Stimulated activated CD4-positive, alpha-beta T cell treated with anti-CD3 and anti-CD28 coated beads, Interleukin-12 subunit alpha, Interleukin-12 subunit beta, amount 100 ng/mL, for 48 hours (primary cell): Measurements from ENCODE around the gene ECSCR.

Experiments
- DNase-seq, 3 donors: peaks; one replicate each; pipeline ENCODE4 v3.0.0-alpha.2; 2020; ENCODE audit warnings: low read depth in 2 of 3, low spot score in 1 of 3

The ECSCR gene

GRCh38 chr5:139474890-139475791 is 12.6 kb upstream of the ECSCR start:
- no peak for DNase-seq

GRCh38 chr5:139473565-139473964 is 11.0 kb upstream of the ECSCR start:
- no peak for DNase-seq

- DNase-seq: no peak
These were observed 10.6 kb upstream of the ECSCR start for GRCh38 chr5:139473105-139473504.

- no peak for DNase-seq
These were observed 10.0 kb upstream of the ECSCR start for GRCh38 chr5:139472386-139473030.

- DNase-seq: no peak
These were observed 8.3 kb upstream of the ECSCR start, which contains the start of gene SMIM33 for GRCh38 chr5:139470821-139471300. Gene SMIM33 (plus strand): TSS chr5:139471004. CDS start chr5:139471122, 118 bp downstream.

- DNase-seq: no peak
These were observed 5.9 kb upstream of the ECSCR start for GRCh38 chr5:139468421-139468931.

- DNase-seq: no peak
These were observed 845 bp downstream of the ECSCR start for GRCh38 chr5:139461698-139462097.

GRCh38 chr5:139461176-139461575 is 1.4 kb downstream of the ECSCR start:
- DNase-seq: no peak

GRCh38 chr5:139460455-139460854 is 2.1 kb downstream of the ECSCR start:
- DNase-seq: no peak

GRCh38 chr5:139459451-139459934 is 3.0 kb downstream of the ECSCR start:
- DNase-seq: peak in 2 of 3 donors; percentile 40 to 45

GRCh38 chr5:139458580-139459407 is 3.7 kb downstream of the ECSCR start:
- DNase-seq: peak; percentile 63 to 76 (median 66)

GRCh38 chr5:139457653-139458306 is 4.8 kb downstream of the ECSCR start:
- no peak for DNase-seq

- no peak for DNase-seq
These were observed 5.3 kb downstream of the ECSCR start for GRCh38 chr5:139457241-139457640.

- DNase-seq: no peak
These were observed 5.8 kb downstream of the ECSCR start for GRCh38 chr5:139456776-139457175.

- no peak for DNase-seq
These were observed 7.8 kb downstream of the ECSCR start for GRCh38 chr5:139454568-139455290.

GRCh38 chr5:139453683-139454567 is 8.6 kb downstream of the ECSCR start:
- no peak for DNase-seq

GRCh38 chr5:139451878-139452660 is 10.5 kb downstream of the ECSCR start:
- DNase-seq: no peak

GRCh38 chr5:139451176-139451575 is 11.4 kb downstream of the ECSCR start:
- DNase-seq: no peak
